GM19239 (cell line): ENCODE results near the gene INPP5D.

Source experiments
- DNase-seq: peaks from one replicate; pipeline ENCODE4 v3.0.0; 2011; ENCODE audit warnings: low spot score; ENCODE audit not compliant: insufficient read length
- FAIRE-seq: peaks from 2 replicates; lab custom pipeline; 2011; peaks lifted over from hg19 to GRCh38; lab: Jason Lieb, UNC

Gene INPP5D

GRCh38 chr2:233161730-233162129 is 101.6 kb downstream of the INPP5D start:
- FAIRE-seq = no peak

DNA sequence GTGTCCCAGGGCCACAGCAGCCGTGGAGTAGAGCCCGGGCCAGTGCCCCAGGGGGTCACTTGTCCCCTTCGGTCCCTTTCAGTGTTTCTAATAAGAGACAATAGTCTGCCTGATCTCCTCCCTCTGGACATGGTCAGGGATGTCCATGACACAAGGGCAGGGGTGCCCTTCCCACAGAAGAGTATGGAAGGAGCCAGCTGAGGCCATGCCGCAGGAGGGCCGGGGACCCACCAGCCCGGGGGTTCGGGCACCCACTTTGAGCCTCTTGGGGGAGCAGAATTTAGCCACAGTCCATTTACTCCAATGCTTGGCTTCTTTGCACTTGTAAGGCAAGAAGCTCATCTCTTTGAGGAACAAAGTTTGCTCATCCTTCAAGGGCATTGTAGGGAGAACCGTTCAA is 102.6 kb downstream of the INPP5D start:
- no peak for DNase-seq
- FAIRE-seq = no peak

More at GRCh38 chr2:233161730-233162129, 101.6 kb downstream of the INPP5D start:
- no peak for DNase-seq

DNA sequence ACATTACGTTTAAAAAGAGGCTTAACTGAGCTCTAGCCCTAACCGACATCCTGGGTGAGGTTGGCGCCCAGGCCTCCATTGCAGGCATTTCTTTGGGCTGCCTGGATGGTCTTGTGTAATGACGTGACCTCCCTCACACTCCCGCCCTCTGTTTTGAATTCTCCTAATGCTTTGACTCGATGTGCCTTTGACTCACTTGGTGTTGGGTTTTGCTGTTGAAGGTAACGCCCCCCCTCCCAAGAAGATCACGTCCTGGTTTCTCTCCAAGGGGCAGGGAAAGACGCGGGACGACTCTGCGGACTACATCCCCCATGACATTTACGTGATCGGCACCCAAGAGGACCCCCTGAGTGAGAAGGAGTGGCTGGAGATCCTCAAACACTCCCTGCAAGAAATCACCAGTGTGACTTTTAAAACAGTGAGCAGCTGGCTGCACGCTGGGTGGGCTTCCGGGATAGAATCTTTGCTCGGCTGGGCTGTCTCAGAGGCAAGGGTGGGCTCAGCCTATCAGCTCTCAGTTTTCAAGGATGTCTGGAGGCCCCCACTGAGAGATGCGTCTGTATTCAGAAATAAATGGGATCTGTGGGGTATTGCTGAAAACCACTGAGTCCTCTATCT is 103.5 kb downstream of the INPP5D start:
- DNase-seq = no peak
- FAIRE-seq = no peak

- DNase-seq (no peak), FAIRE-seq (no peak)
These were observed 104.0 kb downstream of the INPP5D start for GRCh38 chr2:233164128-233164635.

- no peak for DNase-seq
- FAIRE-seq = no peak
These were observed 104.8 kb downstream of the INPP5D start for GRCh38 chr2:233164967-233165366.

DNA sequence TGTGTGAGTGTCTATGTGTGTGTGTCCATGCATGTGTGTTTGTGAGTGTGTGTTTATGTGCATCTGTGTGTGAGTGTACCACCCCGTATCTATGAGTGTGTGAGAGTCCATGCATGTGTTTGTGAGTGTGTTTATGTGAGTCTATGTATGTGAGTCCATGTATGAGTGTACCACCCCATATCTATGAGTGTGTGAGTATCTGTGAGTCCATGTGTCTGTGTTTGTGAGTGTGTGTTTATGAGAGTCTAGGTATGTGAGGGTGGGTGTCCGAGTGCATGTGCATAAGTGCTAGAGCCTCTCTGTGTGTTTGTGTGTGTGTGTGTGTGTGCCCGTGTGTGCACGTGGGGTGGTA is 105.4 kb downstream of the INPP5D start:
- DNase-seq (no peak), FAIRE-seq (no peak)

DNA sequence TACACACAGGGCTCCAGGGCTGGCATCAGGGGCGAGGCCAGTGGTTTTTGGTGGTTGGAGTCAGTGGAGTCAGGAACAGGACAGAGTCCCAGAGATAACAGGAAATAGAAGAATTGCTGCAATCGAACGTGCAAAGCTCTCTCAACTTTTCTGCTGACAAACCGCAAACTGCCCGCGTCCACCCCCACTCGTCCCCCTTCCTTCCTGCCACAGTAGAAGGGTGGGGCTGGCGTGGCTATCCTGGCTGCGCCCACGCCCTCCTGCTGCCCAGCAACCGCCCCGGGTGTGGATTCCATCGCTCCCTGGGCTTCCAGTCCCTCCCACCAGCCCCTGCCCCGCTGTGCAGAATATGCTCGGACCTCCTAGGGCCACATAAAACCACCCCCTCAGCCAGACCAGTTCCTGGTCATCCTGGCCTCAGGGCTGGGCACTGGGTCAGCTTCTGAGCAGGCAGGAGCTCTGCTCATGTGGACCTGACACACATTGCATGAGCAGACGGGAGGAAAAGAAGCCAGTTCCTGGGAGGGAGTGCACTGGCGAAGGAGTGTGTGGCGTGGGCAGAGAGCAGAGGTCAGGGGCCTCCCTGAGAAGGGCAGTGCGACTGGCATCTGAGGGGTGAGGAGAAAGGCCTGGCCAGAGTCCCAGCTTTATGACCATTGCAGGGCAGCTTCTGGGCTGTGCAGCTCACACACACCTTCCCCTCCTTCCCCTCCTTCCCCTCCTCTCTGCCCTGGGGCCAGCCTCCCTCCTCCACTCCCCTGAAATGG is 105.9 kb downstream of the INPP5D start:
- FAIRE-seq (no peak), DNase-seq (no peak)

GRCh38 chr2:233168445-233168844 is 108.3 kb downstream of the INPP5D start:
- DNase-seq (no peak), FAIRE-seq (no peak)

GRCh38 chr2:233168919-233169318 is 108.8 kb downstream of the INPP5D start:
- FAIRE-seq (no peak), DNase-seq (no peak)

DNA sequence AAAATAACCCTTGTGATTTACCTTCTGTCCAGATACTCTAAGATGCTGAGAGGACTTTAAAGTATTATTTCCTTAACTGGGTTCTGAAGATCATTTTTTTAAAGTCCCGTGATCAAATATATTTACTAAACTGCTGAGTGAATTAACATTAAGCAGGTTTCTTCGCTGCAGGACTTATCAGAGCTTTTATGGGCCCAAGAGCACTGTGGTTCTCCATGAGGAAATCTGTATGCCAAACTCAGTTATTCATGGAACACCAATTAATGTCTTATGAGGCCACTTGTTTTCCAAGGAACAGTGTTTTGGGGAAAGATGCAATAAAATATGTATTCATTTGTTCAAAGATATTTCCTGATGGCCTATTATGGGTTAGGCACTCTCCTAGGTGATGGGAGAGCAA is 111.2 kb downstream of the INPP5D start:
- no peak for DNase-seq
- no peak for FAIRE-seq

- DNase-seq (no peak), FAIRE-seq (no peak)
These were observed 113.0 kb downstream of the INPP5D start for GRCh38 chr2:233173115-233173514.

DNA sequence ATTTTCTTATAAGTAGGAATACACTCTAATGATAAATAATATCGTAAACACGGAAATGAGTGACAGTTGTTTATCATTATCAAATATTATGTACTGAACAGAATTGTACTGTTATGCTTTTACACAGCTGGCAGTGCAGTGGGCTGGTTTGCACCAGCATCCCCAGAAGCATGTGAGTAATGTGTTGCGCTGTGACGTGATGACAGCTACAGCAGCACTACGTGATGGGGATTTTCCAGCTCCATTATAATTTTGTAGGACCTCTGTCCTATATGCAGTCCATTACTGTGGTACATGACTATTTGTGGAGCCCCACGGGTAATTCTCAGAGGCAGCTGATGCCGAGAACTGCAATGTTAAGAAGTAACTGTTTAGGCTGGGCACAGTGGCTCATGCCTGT is 114.0 kb downstream of the INPP5D start:
- no peak for FAIRE-seq
- DNase-seq = no peak

GRCh38 chr2:233178994-233179847 is 119.1 kb downstream of the INPP5D start:
- FAIRE-seq = no peak
- DNase-seq = no peak

DNA sequence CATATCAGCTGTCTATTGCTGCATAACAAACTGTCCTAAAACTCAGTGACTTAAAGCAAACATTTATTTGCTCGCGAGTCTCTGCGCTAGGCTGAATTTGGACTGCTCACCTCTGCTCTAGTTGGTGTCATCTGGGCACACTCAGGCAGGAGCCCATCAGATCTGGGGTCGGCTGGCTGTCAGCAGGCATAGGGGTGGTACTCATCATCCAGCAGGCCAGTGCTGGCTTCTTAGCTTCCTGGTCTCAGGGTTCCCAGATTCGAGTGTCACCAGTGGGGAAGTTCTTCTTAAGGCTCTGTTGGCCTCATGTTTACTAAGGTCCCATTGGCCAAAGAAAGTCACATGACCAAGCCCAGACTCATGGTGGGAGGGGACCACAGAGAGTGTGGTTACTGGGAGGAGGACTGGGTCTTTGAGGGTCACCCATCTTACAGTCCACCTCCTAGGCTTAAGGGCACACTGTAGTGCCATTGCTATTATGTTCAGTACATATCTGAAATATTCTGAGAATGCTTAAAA is 119.8 kb downstream of the INPP5D start:
- DNase-seq (no peak), FAIRE-seq (no peak)

- FAIRE-seq = no peak
- DNase-seq = no peak
These were observed 123.8 kb downstream of the INPP5D start for GRCh38 chr2:233183869-233184418.

GRCh38 chr2:233184669-233185068 is 124.5 kb downstream of the INPP5D start:
- DNase-seq (no peak), FAIRE-seq (no peak)

- FAIRE-seq = peak; percentile 37
- no peak for DNase-seq
These were observed 125.2 kb downstream of the INPP5D start for GRCh38 chr2:233185330-233185729.

DNA sequence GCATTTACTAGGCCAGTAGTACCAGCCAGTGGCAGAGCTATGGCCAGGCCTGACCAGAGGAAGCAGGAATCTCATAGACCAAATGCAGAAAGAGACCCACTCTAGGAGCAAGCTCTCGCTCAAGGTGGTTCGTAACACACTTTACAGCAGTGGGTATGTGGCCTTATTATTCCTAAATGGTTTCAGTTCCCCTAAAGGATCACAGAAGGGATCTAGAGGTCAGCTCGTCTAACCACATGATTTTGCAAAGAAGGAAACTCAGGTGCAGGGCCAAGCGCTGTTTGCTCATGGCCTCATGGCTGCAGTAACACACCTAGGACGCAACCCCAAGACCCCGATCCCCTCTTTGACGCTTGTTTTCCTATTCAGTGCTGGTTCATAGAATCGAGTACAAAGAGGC is 125.8 kb downstream of the INPP5D start:
- DNase-seq (no peak), FAIRE-seq (peak; percentile 79)

DNA sequence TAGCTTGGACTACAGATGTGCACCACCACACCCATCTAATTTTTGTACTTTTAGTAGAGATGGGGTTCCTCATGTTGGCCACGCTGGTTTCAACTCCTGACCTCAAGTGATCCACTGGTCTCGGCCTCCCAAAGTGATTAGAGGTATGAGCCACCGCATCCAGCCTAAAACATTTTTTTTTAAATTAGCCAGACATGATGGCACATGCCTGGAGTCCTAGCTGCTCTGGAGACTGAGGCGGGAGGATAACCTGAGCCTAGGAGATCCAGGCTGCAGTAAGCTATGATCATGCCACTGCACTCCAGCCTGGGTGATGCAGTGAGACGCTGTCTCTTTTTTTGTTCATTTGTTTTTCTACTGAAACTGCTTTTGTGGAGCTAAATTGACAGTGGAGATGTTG is 126.7 kb downstream of the INPP5D start:
- DNase-seq (no peak), FAIRE-seq (no peak)

- DNase-seq (no peak), FAIRE-seq (no peak)
These were observed 128.9 kb downstream of the INPP5D start for GRCh38 chr2:233189025-233189424.
